GM19395 (cell line): ENCODE measurements around the gene SPSB1.
"Not testable (repeated sequence)": the region's sequence is repeated elsewhere in the genome, so short reads cannot be mapped to it uniquely, and the experiment has no call there.

ENCODE experiments used
- ATAC-seq: cut with Tn5 transposase; IDR thresholded peaks from one replicate; pipeline ENCODE4 v1.9.1; 2021; ENCODE audit warnings: mild to moderate bottlenecking, moderate library complexity; ENCODE audit not compliant: unreplicated experiment

SPSB1 gene

DNA sequence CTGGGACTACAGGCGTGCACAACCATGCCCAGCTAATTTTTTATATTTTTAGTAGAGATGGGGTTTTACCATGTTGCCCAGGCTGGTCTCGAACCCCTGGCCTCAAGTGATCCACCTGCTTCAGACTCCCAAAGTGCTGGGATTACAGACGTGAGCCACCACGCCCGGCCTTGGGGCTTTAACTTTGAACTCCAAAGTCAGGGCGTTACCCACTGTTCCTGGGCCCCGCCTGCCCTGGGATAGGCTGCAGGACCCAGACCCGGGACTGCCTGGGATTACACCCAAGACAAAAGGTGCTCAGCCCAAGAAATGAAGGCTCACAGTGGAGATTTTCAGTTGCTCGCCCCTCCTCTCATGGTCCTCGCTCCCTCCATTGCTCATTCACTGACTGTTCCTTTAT is 92.7 kb downstream of the SPSB1 start:
- ATAC-seq = not testable (repeated sequence)

DNA sequence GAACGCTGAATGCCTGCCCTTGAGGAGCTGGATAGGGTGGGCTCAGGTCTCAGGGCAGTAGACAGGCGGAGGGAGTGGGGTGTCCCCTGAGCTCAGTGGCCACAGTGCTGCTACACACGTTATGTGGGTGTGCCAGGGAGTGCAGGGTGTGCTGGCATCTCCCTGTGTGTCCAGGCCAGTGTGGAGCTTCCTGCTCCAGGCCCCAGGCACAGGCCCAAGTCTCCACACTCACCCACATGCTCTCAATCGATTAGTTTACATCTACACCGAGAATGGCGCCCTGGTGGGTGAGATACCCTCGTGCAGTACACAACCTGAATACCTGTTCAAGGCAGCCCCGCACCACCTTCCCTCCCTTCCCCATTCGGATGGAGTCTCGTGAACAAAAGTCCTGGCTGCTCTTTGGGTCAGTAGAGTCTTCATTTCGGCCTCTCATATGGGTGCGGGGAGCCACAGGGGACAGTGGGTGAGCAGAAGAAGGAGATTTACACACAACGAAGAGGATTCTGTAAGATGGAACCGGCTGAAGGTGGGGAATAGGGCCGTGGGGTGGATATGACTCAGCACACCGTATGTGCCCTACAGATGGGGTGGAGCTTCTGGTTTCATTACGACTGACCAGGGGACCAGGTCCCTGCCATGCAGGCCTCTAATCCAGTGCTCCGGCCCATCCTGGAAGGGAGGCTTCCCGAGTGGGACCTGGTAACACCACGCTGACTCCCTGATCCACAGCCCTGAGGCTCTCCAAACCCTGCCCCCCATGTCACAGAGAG is 93.3 kb downstream of the SPSB1 start:
- no peak for ATAC-seq

DNA sequence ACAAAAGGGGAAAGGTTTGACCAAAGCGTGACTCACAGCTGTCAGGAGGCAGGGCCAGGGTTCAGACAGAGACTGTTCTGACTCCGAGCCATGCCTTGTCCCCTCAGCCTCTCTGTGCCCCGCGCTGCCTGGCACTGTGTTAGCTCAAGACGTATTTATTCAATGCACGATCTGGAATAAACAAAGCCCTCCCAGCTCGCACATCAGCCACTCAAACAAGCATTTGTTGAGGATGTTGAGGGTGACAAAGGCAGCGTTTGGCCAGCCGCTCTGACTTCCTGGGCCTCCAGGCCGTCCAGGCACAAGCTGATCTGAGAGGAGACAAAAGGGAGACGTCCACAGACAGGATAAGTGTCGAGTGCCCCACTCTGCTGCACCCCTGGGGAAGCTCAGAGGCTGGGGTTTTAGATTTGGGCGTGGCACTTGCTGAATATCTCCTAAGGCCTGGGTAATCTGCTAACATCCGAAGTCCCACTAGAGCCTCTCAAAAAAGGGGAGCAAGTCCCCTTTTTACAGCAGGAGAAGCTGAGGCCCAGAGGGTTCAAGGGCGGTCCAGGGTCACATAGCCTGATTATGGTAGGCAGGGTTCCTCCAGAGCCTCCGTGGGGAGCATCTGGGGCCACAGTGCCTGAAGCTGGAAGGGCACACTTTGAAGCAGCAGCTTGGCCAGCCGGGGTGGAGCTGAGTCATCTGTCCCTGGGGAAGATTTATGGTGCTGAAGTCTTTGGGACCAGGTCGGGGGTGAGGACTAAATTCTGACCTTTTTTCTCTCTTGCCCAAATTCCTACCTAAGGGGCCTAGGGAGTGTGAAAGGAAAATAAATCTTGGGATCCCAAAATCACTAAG is 95.9 kb downstream of the SPSB1 start:
- ATAC-seq = no peak

DNA sequence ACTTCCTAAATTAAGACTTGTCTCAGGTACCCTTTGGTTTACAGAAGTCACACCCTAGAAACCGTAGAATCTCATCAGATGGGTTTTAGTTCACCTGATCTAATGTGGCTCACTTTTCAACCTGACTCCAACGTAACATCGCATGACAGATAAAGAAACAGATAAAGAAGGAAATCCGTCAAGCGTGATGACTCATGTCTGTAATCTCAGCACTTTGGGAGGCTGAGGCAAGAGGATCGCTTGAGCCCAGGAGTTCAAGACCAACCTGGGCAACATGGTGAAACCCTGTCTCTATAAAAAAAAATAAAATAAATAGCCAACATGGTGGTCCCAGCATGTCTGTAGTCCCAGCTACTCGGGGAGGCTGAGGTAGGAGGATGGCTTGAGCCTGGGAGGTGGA is 97.3 kb downstream of the SPSB1 start:
- ATAC-seq = no peak

DNA sequence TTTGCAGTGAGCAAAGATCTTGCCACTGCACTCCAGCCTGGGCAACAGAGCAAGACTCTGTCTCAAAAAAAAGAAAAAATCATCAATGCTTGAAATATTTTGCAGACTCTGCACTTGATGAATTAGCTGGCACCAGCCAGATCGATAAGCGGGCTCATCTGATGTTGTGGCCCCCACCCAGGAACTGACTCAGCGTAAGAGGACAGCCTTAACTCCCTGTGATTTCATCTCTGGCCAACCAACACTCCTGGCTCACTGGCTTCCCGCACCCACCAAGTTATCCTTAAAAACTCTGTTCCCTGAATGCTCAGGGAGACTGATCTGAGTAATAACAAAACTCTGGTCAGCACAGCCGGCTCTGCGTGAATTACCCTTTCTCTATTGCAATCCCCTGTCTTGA is 98.9 kb downstream of the SPSB1 start:
- ATAC-seq = no peak

DNA sequence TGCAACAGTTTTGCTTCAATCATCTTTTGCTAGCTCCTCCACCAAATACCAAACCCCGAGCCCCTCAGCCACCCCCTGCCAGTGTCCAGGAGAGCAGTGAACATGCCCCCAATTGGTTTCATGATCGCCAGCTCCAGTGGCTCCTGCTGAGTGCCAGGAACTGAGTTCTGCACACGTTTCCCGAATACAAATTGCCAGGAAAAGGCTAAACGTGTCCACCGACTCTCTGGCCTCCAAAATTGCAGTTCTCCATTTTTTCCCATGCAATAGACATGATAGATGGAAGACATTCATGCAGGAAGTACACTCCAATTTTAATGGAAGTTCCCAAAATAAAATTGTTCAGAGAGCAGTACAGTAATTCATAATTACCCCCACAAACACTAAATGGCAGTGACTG is 101.3 kb downstream of the SPSB1 start:
- no peak for ATAC-seq

DNA sequence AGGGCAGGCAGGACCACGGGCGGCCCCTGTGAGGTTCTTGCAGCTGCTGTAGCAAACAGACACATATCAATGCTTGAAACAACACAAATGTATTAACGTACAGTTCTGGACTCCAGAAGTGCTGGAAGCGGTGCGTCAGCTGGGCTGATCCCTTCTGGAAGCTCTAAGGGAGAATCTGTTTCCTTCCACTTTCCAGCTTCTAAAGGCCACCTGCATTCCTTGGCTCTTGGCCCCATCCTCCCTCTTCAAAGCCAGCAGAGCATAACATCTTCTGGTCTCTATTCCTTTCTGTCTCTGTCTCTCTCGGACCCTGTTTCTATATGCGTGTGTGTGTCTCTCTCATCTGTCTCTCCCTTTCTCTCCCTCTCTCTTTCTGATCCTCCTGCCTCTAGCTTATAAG is 102.3 kb downstream of the SPSB1 start:
- no peak for ATAC-seq

DNA sequence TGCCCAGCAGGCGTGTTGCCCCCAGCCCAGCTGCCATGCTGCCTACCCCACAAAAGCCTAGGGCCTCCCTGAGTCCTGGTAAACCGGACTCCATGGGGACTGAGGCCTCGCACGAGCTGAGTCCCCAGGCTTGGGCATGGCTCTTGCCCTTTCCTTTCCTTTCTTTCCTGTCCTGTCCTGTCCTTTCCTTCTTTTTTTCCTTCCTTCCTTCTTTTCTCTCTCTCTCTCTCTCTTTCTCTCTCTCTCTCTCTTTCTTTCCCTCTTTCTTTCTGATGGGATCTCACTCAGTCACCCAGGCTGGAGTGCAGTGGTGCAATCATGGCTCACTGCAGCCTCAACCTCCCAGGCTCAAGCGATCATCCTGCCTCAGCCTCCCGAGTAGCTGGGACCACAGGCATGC is 104.4 kb downstream of the SPSB1 start:
- no peak for ATAC-seq

DNA sequence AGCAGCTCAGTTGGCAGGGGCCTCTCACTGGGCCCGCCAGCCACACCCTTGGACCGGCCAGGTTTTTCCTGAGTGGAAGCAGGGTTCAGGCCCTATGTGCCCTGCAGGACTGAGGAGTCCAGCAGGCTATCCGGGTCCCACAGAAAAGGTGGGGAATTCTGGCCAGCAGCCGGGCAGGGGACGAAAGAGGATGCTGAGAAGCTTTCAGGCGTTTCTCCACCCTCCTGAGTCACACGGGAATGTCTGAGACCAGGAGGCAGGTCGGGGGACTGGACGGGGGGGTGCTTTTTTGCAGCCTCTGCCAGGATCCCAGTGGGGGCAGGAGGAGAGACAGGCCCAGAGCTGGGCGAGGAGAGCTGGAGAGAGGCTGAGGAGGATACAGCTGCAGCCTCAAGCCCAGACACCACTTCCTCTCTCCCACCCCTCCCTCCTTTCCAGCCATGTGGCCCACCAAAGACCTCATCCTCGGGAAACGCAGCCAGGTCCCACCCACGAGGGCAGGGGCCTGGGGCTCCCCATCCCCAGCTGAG is 105.4 kb downstream of the SPSB1 start:
- no peak for ATAC-seq

DNA sequence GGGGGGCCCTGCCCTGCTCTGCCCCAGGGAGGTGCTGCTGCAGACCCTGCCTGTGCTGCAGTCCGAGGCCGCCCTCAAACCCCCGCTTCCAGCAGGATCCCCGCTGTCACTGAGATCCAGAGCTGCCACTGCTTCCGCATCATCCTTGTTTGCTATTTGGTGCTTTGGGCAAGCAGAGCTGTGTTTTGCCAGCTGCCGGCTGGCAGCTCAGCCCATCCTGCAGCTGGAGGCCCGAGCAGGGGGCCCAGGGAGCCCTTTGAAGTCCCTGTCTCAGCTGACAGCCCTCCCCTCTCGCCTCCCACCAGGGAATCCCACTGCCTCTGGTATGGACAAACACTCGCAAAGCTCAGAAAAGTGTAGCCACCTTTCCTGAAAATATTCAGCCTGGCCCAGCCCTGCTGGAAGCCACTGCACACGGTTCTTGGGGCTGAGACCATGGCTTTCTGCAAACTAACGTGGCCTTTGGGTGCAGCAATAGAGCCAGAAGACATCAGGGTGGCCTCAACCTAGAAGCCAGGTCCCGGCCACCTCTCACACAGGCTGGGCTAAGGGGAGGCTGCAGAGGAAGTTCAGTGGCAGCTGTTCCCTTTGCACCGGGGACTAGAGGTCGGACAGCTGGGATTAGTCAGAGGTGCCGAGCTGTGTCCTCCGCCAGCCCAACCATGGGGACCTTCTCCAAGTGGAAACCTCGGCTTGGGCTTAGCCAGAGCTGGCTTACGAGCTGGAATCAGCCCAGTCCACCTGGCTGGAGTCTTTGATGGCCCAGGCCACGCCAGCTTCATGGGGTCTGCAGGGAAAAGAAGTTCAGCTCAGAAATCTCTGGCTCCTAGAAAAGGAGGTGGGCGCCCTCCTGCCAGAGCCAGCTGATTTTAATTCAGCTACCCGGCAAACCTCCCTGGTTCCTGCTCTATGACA is 107.1 kb downstream of the SPSB1 start:
- no peak for ATAC-seq

DNA sequence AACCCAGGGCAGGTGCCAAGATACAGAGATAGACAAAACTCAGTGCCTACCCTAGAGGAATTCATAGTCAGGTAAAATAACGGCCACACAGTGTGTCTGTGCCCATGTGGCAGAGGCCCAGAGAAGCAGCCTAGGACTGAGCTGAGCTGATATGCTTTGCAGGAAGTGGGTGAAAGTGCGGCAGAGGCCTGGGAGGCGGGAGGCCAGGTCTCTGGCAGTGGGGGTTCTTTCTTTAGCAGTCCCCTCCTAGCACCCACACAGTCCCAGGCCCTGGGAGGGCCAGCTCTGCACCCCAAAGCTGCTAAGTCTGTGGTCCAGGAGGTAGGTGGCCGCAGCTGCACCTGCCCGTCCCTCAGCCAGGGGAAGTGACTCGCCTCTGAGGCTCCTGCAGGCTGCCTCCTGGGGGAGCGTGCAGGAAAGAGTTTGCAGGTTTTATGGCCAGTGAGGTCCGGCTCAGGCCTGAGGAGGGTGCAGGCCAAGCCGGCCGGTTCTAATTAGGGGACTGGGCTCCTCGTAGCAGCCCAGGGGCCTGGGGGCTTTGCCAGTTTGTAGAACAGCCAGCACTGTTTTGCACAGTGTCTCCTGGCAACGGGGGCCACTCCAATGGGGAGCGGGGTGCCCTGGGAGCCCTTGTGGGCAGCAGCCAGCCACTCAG is 107.9 kb downstream of the SPSB1 start:
- no peak for ATAC-seq

DNA sequence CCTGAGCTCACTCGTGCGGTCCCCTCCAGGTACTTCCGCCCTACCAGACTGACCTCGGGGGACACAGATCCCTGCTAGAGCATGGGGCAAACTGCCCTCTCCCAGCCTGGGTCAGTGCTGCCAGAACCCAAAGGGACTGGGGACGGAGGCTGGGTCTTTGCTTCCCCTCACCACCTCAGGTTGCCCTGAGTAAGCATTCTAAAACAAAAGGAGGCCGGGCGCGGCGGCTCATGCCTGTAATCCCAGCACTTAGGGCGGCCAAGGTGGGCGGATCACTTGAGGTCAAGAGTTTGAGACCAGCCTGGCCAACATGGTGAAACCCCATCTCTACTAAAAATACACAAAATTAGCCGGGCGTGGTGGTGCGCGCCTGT is 108.4 kb downstream of the SPSB1 start:
- no peak for ATAC-seq

DNA sequence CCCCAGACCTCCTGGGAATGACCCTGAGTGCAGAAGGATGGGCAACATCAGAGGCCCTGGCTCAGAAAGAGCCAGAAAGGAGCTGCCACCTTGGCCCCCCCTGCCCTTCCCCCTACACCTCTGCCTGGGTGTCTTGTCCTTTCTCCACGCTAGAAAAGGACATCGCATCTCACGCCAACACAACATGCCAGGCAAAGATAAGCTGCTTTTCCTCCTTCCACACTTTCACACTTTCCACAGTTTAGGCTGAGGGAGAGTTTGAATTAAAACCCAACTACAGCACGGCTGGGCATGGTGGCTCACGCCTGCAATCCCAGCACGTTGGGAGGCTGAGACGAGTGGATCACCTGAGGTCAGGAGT is 109.5 kb downstream of the SPSB1 start:
- no peak for ATAC-seq

DNA sequence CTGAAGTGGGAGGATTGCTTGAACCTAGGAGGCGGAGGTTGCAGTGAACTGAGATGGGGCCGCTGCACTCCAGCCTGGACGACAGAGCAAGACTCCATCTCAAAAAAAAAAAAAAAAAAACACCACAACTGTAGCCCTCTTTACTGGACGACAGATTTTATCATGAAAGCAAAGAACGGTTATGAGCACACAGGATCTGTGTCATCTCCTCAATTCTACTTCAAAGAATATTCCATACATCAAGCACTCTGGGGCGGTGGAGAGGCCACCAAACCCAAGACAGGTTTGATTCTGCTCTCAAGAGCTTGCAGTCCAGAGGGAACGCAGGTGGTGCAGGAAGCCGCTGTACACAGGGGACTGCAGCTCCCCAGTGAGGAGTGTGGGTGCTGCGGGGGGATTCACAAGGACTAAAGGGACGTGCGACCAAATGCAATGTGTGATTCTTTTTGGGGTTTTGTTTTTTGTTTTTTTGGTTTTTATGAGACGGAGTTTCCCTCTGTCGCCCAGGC is 110.1 kb downstream of the SPSB1 start:
- ATAC-seq = no peak

DNA sequence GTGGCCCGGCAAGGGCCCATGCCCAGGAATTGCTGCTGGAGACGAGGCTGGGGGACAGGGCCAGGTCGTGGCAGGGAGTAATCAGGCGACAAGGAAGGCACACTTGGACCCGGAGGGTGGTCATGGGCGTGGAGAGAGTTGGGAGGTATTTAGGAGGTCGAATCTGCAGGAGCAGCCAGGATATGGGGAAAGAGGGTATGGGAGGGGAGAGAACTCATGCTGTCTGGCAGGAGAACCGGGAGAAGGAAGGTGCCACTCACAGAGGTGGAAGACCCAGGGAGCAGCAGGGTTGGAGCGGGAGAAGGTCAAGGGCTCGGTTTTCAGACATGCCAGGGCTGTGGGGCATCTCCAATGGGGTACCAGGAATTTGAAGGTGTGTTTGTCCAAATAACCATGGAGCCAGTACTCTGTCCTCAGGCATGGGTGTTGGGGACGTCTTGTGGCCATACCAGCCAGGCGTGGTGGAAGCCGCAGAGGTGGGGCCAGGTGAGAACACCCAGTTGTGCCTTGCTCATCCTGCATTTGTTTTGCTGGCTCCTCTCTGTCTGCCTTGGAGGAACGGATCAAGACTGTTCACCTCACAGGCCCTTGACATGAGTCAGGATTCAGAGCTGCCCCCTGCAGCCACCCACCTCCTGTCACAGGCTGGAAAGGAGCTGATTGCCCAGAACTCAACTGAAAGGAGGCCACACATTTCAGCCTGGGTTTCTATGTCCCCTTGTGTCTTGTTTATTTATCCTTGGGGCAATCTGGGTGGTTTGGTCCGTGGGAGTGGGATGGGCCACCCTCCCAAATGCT is 111.6 kb downstream of the SPSB1 start:
- no peak for ATAC-seq

DNA sequence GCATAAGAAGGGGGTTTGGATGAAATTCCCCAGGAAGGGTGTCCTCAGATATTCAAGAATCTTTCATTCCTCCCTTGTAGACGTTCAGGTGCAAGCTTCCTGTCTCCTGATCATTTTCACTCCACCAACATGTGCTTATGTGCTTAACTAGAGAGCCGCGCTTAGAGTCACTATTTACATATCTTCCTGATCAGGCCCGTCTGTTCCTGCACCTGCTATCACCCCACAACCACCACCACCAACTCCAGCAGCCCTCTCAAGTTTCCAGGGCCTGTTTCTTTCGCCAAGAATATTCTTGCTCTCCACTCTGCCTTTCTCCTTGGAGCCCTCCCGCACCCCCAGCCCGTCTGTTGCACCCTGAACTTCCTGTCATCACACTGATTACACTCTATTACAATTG is 113.4 kb downstream of the SPSB1 start:
- ATAC-seq = no peak

DNA sequence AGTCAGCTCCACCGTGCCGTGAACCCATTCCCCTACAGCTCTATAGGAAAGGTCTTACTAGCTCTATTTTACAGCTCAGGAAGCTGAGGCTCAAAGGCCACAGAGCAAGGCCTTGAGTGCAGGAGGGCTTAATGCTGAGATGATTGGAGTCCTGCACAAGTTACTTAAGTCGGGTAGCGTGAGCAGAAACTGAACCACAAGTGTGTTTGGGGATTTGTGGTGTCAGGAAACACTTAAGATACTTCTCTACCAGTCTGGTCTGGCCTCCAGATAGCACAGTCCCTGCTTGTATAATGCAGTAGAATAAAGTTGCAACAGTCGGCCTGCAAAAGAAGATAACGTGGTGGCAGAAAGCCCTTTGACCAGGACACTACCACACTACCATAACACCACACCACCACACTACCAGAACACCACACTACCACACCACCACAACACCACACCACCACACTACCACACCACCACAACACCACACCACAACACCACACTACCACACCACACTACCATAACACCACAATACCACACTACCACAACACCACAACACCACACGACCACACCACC is 118.1 kb downstream of the SPSB1 start:
- ATAC-seq = no peak

DNA sequence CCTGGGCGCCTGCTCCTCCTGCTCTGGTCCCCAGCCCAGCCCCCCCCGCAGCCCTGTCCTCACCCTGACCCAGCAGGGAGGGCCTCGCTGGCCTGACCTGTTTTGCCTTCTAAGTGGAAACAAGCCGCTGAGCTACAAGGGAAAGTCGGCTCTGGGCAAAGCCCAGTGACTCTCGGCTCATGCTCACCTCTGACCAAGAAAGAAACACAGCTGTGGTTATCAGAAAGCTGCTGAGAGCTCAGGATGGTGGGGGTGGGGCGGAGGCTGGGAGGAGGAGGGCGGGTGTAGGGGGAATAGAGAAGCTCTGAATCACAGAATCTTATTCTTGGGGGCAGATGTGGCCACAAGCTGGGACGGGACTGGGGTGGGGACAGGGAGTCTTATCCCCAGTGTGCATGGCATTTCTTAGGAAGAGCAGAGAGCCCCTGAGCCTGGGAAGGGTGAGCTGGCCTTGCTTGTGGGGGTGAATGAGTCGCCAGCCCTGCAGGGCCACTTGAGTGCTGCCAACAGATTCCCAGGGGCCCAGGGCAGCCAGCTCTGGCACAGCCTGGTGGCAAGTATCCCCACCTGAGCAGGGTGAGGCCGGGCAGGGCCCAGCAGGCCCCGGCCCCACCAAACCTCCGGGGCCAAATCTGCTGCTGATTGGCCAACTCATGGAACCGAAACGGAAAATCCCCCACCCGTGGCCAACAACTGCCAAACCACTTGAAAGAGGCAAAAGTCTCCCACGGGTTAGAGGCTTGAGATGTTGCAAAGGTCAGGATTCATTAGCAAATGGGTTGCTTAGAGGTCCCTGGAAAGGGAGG is 120.6 kb downstream of the SPSB1 start:
- peak; percentile 70 for ATAC-seq

DNA sequence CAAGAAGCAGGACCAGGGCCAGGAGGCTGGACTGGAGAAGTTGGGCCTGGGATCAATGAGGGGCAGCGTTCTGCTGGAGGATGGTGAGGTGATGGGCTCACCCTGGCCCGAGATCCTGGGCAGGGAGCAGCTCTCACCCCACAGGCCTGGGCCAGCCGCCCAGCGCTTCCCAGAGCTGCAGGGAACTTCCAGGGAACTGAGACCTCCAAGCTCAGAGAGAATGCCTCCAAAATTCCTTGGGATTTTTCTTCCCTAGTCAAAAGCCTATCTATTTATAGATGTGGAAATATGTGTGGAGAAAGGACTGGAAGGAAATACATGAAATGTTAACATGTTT is 121.2 kb downstream of the SPSB1 start:
- peak; percentile 14 for ATAC-seq
